Astrocyte of the spinal cord (primary cell): ENCODE measurements around the gene CTNNA2.

Experiments used
- DNase-seq: peaks from one replicate; pipeline ENCODE4 v3.0.0; 2011; ENCODE audit warnings: low read depth, low spot score
- H3K4me3 ChIP-seq: 2 replicates; pipeline ENCODE4 v1.5.1; 2011; ENCODE audit warnings: low read depth, mild to moderate bottlenecking, low read length, moderate library complexity
- CTCF ChIP-seq: IDR thresholded peaks from 2 replicates; pipeline ENCODE4 v1.5.1; 2012; ENCODE audit warnings: low read depth, mild to moderate bottlenecking, low read length, inconsistent platforms
- in situ Hi-C: cut with HindIII; loops from 2 replicates; pipeline ENCODE4 v1.10.0; 2017; ENCODE audit warnings: low sequenced_read_pairs

The CTNNA2 gene

DNA sequence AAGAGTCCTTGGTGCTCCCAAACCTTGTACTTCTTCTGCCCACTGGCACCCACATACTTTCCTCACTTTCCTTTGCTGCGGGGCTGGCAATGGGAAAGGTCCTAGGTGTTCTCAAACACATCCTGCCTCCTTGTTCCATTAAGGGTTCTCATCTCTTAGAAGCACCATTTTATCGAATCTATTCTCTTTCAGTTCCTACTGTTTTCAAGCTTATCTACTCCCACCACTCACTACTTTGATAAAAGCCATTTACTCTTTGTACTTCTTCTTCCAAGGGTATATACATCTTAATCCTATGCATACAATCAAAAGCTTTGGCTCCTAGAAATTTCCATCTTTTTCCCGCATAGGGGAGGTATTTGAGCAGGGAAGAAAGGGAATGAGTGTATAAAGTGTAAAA lies 868.8 kb downstream of the CTNNA2 start:
- in situ Hi-C loops: no loop called here
- H3K4me3 ChIP-seq: no peak overlapping the region
- DNase-seq: no peak
- no peak for TF ChIP-seq CTCF

- TF ChIP-seq CTCF: no peak
- no peak for DNase-seq
- H3K4me3 ChIP-seq: no peak overlapping the region
- in situ Hi-C loops: no loop called here
These were observed 879.6 kb downstream of the CTNNA2 start for GRCh38 chr2:80392441-80392840.

DNA sequence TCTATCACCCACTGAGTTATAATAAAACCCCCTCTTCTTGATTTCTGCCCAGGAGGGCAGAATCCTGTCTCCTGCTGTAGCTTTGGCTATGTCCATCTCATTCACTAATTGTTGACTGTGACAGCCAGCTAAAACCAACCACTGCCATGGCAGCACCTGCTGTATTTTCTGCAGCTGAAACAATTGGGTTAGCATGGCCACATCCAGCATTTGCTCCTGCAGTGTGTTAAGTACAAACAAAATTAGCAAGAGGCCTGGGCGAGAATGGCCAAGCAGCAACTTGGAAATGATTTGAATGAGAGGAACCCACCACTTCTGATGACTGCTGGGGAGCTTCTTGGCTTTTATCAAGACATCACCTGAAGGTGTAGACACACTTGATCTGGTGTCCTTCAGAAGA lies 881.1 kb downstream of the CTNNA2 start:
- TF ChIP-seq CTCF: no peak
- in situ Hi-C loops: no loop called here
- DNase-seq: no peak
- H3K4me3 ChIP-seq: no peak overlapping the region

GRCh38 chr2:80395251-80395650 lies 882.4 kb downstream of the CTNNA2 start:
- H3K4me3 ChIP-seq: no peak overlapping the region
- in situ Hi-C loops: no loop called here
- no peak for DNase-seq
- no peak for TF ChIP-seq CTCF

DNA sequence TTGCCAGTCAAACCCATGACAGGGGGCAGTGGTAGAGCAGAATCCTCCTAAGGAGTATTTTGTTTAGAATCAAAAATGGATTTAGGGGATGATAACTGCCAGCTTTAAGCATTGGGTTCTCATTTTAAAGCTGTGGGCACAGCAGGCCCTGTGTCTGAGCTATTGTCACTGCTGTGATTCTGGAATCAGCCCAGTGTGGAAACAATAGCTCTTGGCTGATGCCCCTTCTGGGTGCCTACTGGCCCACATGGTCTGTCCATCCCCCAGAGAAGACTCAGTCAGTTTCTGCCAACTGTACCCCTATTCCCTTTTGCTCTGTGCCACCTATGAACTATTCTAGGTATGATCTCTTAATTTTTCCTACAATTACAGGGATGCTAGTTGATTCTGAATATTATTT lies 883.4 kb downstream of the CTNNA2 start:
- no peak for DNase-seq
- TF ChIP-seq CTCF: no peak
- H3K4me3 ChIP-seq: no peak overlapping the region
- in situ Hi-C loops: no loop called here

DNA sequence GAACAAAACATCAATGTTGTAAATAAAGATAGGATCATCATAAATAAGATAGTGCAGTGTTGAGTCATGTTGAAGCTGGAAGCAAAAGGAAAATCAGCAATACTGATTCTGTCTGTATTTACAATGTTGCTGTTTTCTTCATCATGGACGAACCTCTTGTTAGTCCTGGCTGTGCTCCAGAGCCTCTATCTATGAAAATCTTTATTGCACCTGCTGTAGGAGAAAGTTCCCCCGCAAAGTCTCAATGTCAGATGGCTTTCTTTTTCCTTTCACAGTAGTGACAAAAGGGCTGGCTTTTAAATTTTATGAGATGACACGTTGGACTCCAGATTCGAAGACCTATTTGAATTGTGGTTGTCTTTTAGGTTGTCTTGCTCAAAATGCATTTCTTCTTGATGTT lies 890.2 kb downstream of the CTNNA2 start:
- H3K4me3 ChIP-seq: no peak overlapping the region
- no peak for TF ChIP-seq CTCF
- in situ Hi-C loops: no loop called here
- no peak for DNase-seq

DNA sequence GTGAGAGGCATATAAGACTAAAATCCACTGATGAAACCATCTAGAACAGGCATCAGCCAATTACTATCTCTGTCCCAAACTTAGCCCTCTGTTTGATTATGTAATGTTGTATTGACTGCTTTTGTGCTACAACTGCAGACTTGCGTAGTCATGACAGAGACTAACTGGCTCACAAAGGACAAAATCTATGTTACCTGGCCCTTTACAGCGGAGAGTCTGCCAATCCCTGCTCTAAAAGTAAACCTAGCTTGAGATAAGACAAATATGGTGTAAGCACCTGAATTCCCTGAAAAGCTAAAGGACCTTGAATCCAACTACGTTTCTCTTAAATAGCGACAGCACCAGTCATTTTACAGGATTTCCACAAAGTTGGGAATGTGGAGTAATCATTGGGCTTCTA lies 894.5 kb downstream of the CTNNA2 start:
- in situ Hi-C loops: no loop called here

More for the DNA sequence above, 894.5 kb downstream of the CTNNA2 start:
- DNase-seq: no peak
- no peak overlapping the region for H3K4me3 ChIP-seq
- no peak for TF ChIP-seq CTCF
